ENCODE data around the gene C19orf53. TPM values are rescaled to one million over a fixed set of nuclear protein-coding genes. Genes with fewer than 3 reads are reported as not detected.

The C19orf53 gene
- total RNA-seq = 41.2 and 60.3 TPM in 2 replicates

GRCh38 chr19:13774217-13775191 is at the start of gene C19orf53:
TSS of gene C19orf53 (plus strand) at chr19:13774456. CDS start at chr19:13774478, 22 bp downstream.

GRCh38 chr19:13764101-13764807 is 10.0 kb upstream of the C19orf53 start, which contains the start of gene MRI1:
TSS of gene MRI1 (plus strand) at chr19:13764522. CDS start at chr19:13764589, 67 bp downstream.

GRCh38 chr19:13794757-13795589 is 20.7 kb downstream of the C19orf53 start, which contains the start of gene ZSWIM4:
TSS of gene ZSWIM4 (plus strand) at chr19:13795443. CDS start at chr19:13795649, 206 bp downstream.

Small RNA genes lying within 50 kb of the gene (small RNA-seq; reads per million reads assigned to genes)
- gene RN7SL619P = not detected

Other genes with a start within 250 kb of the C19orf53 start
- gene MRI1, start 9.9 kb upstream of the C19orf53 start, total RNA-seq = 21.3 and 21.8 TPM in 2 replicates
- 3.1 and 4.8 TPM in 2 replicates for gene ZSWIM4, start 21.0 kb downstream of the C19orf53 start, total RNA-seq
- not detected in 2 replicates for gene NANOS3, start 102.7 kb downstream of the C19orf53 start, total RNA-seq
- gene BRME1, start 131.7 kb downstream of the C19orf53 start, total RNA-seq = 0.54 and 0.65 TPM in 2 replicates
- gene CC2D1A, start 131.7 kb downstream of the C19orf53 start, total RNA-seq = 15.5 and 17.0 TPM in 2 replicates
- 7.6 and 8.6 TPM in 2 replicates for gene PODNL1, start 164.0 kb downstream of the C19orf53 start, total RNA-seq
- 7.7 and 8.6 TPM in 2 replicates for gene DCAF15, start 178.1 kb downstream of the C19orf53 start, total RNA-seq
- gene RFX1, start 231.9 kb downstream of the C19orf53 start, total RNA-seq = 2.1 and 2.6 TPM in 2 replicates